Measurements from ENCODE around the gene CPNE9. TPM values are rescaled to one million over a fixed set of nuclear protein-coding genes. Genes with fewer than 3 reads are reported as not detected.
A peak's percentile ranks its signal among the peaks of the same experiment; 100 is the strongest.

Gene CPNE9
- total RNA-seq, 2 donors from 2014 or later = not detected

GRCh38 chr3:9731206-9732079, 27.8 kb downstream of the CPNE9 start, which contains the start of gene BRPF1:
TSS of gene BRPF1 (plus strand) at chr3:9731735. CDS start at chr3:9734141, 2,406 bp downstream.
- DNase-seq (ENCODE audit: low spot score) = peak; percentile 99
- peak in 1 of 2 donors; percentile 23 for TF ChIP-seq CTCF (IDR thresholded peaks at IDR 0.05)
- peak within 1 kb of the TSS; percentile 93 to 100 for H3K4me3 ChIP-seq

GRCh38 chr3:9732080-9732739, 28.6 kb downstream of the CPNE9 start:
- no peak for DNase-seq (ENCODE audit: low spot score)
- peak overlapping the region; percentile 93 to 100 for H3K4me3 ChIP-seq
- peak overlapping the region; percentile 93 to 96 for H3K27ac ChIP-seq
- no peaks in the 10 kb centered on the region for H3K9me3 ChIP-seq
- H3K27me3 ChIP-seq = no peaks in the 10 kb centered on the region
- H3K36me3 ChIP-seq = peaks cover 18% of the 10 kb centered on the region
- TF ChIP-seq CTCF (IDR thresholded peaks at IDR 0.05) = no peak
- peaks cover 0 to 29% of the 10 kb centered on the region in 2 donors for H3K4me1 ChIP-seq

More at GRCh38 chr3:9731206-9732079, 27.8 kb downstream of the CPNE9 start, which contains the start of gene BRPF1:
- H3K27ac ChIP-seq = peak within 1 kb of the TSS; percentile 93 to 96
- no peaks in the 10 kb centered on the region for H3K9me3 ChIP-seq
- no peaks in the 10 kb centered on the region for H3K27me3 ChIP-seq
- H3K36me3 ChIP-seq = peaks cover 13% of the 10 kb centered on the region
- H3K4me1 ChIP-seq = peaks cover 0 to 25% of the 10 kb centered on the region in 2 donors

GRCh38 chr3:9732740-9733115, 29.1 kb downstream of the CPNE9 start:
- Histone ChIP-seq H3K27ac (no peak overlapping the region), H3K4me3 (peak overlapping the region; percentile 93 to 100), H3K4me1 (peaks cover 0 to 29% of the 10 kb centered on the region in 2 donors), H3K36me3 (peaks cover 22% of the 10 kb centered on the region), H3K27me3 (no peaks in the 10 kb centered on the region), H3K9me3 (no peaks in the 10 kb centered on the region)
- TF ChIP-seq CTCF (IDR thresholded peaks at IDR 0.05) = no peak
- DNase-seq (ENCODE audit: low spot score) = no peak

- peaks cover 61% of the 10 kb centered on the region for H3K36me3 ChIP-seq
- no peaks in the 10 kb centered on the region for H3K27me3 ChIP-seq
- no peak overlapping the region for H3K4me3 ChIP-seq
- H3K4me1 ChIP-seq = peaks cover 0 to 23% of the 10 kb centered on the region in 2 donors
- no peak for TF ChIP-seq CTCF (IDR thresholded peaks at IDR 0.05)
- DNase-seq (ENCODE audit: low spot score) = no peak
- H3K27ac ChIP-seq = no peak overlapping the region
- H3K9me3 ChIP-seq = no peaks in the 10 kb centered on the region
These were observed 33.2 kb downstream of the CPNE9 start for GRCh38 chr3:9736831-9737230.

GRCh38 chr3:9739181-9739580, 35.5 kb downstream of the CPNE9 start:
- DNase-seq (ENCODE audit: low spot score) = no peak
- TF ChIP-seq CTCF (IDR thresholded peaks at IDR 0.05) = no peak
- H3K27ac ChIP-seq = no peak overlapping the region
- no peaks in the 10 kb centered on the region for H3K27me3 ChIP-seq
- H3K4me1 ChIP-seq = peaks cover 0 to 7% of the 10 kb centered on the region in 2 donors
- H3K36me3 ChIP-seq = peaks cover 84% of the 10 kb centered on the region
- no peak overlapping the region for H3K4me3 ChIP-seq
- no peaks in the 10 kb centered on the region for H3K9me3 ChIP-seq
